HG02973 (cell line): Measurements from ENCODE around the gene MZT1.

Experiments
- ATAC-seq: cut with Tn5 transposase; IDR thresholded peaks from one replicate; pipeline ENCODE4 v1.9.1; 2021; ENCODE audit warnings: moderate library complexity; ENCODE audit not compliant: unreplicated experiment

The MZT1 gene

GRCh38 chr13:72686766-72687165 lies 40.7 kb downstream of the MZT1 start:
- ATAC-seq: no peak

- no peak for ATAC-seq
Observed at GRCh38 chr13:72680353-72680752, 47.1 kb downstream of the MZT1 start.

DNA sequence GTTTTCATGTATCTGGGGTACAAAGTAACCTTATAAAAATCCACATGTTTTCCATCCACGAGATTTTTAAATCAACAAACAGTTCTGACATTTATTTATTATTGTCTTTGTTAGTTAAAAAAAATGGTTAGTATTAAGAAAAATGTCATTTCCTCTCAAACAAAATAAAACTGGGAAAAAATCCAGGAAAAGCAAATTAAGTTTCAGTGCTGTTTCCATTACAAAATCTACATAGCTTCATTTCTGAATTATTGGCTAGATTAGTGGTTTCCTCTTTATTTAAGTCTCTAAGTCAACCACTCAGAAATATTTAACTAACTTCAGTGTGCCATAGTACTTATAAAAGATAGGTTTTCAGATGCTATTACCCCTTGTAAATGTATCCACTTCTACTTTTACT lies 49.1 kb downstream of the MZT1 start:
- ATAC-seq: no peak

- ATAC-seq: no peak
Observed at GRCh38 chr13:72677431-72677830, 50.0 kb downstream of the MZT1 start.

DNA sequence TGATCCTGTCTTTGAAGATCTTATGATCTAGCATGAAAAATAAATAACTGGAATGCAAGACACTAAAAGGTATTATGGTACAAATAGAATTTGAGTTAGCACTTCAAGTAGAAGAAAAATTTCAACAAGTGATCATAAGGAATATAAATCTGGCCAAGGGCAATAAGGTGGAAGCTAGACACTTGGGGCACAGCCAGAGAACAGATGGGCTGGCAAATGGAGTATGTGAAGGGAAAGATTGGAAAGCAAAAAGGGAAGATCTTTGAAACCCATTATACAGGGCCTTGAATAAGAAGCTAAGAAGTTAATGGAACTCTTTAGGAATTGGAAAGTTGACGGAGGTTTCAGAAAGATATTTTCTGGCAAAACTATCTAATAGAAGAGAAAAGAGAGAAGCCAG lies 61.0 kb downstream of the MZT1 start:
- ATAC-seq: no peak

GRCh38 chr13:72662548-72662947 lies 64.9 kb downstream of the MZT1 start:
- no peak for ATAC-seq
